HG02884 (cell line): Measurements from ENCODE around the gene NAALADL2.

Source experiments
- ATAC-seq: cut with Tn5 transposase; IDR thresholded peaks from one replicate; pipeline ENCODE4 v1.9.1; 2021; ENCODE audit warnings: mild to moderate bottlenecking, moderate library complexity; ENCODE audit not compliant: unreplicated experiment

Gene NAALADL2

DNA sequence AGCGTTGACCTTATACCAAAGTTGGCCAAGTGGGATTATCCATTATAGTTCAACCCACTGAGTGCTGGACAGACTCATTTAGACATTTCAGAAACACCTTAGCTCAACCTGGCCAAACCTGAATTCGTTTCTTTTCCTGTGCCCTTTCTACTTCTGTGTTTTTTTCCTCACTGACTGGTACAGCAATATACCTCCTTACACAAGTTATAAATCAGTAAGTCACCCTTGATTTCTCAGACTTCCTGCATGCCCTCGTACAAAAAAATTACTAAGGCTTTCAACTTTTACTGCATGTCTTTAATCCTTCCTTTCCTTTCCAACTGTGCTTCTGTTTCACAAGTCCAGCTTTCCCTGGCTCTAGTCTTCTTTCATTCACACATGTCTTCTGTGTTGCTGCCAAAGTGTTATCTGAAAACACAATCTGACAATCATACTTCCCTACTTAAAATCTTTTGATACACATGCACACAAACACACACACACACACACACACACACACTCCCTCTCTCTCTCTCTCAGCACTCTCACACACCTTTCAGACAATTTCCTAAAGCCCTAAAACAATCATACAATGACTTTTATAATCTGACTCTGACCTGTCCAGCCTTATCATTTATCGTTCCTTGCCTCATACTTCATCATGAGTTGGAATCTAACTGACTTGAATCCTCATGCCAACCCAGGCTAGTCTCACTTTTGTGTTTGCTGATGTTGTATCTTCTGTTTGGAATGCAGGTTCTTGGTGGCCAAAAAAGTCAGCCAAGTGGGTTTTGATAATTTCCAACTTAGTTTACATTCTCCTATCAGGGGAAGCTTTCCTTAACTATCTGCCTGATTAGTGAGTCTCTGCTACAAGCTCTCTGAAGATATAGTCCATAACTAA, 436.4 kb downstream of the NAALADL2 start:
- no peak for ATAC-seq

DNA sequence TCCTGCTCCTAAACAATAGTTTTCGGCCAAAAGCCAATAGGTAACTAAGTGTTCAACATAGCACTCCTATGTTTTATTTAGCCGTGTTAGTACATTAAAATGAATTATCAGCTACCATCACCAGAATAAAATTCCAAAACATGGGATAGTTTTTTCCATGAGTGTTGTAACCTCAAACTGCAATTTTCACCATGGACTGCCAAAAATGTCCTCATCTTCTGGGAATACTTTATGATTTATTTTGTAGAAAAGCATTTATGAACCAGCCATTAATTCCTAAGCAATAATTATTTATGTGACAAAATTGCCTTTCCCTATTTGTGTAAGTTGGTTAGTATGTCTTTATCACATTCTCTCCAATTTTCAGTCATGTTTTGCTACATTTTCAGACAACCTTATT, 438.1 kb downstream of the NAALADL2 start:
- no peak for ATAC-seq

DNA sequence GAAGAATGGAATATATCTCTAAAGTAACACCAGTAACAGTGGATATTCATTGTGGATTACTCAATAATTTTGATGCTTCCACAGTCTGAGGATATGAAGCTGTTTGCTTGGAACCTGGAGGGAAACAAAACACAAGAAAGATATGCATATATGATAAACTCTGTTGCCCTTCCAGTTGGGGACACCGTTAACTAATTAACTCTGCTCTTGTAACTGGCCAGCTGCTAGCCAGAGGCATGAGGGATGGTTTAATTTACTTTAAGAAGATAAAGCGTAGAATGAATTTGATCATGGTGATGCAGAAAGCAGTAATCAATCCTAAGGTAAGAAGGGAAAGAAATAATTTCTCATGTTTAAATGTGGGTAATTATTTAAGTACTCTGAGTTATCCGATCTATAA, 442.6 kb downstream of the NAALADL2 start:
- ATAC-seq = no peak

- no peak for ATAC-seq
Measured at GRCh38 chr3:175304404-175304803, 445.3 kb downstream of the NAALADL2 start.

GRCh38 chr3:175307642-175308041, 448.5 kb downstream of the NAALADL2 start:
- no peak for ATAC-seq

DNA sequence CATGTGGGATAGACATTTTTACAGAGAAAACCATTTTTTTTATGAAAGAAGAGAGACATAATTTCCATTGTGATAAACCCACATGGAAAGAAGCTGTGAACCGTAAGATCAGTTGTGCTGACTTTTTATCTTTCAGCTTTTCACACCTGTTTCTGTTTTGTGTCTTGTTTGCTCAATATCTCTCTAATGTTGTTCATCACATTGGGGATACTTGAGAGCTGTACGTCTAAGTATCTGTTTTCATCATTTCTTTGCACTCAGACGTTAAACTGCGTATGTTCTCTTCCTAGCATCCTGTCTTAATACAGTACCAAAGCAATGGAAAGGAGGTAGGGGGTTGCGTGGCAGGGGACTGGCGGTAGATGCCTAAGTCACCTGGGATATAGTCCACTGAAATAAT, 449.0 kb downstream of the NAALADL2 start:
- ATAC-seq = no peak

GRCh38 chr3:175310046-175310445, 450.9 kb downstream of the NAALADL2 start:
- ATAC-seq = no peak

GRCh38 chr3:175311404-175311803, 452.3 kb downstream of the NAALADL2 start:
- no peak for ATAC-seq

GRCh38 chr3:175311946-175312345, 452.8 kb downstream of the NAALADL2 start:
- ATAC-seq = no peak

- ATAC-seq = no peak
Measured at GRCh38 chr3:175312791-175313190, 453.7 kb downstream of the NAALADL2 start.

- ATAC-seq = no peak
Measured at GRCh38 chr3:175316799-175317198, 457.7 kb downstream of the NAALADL2 start.

DNA sequence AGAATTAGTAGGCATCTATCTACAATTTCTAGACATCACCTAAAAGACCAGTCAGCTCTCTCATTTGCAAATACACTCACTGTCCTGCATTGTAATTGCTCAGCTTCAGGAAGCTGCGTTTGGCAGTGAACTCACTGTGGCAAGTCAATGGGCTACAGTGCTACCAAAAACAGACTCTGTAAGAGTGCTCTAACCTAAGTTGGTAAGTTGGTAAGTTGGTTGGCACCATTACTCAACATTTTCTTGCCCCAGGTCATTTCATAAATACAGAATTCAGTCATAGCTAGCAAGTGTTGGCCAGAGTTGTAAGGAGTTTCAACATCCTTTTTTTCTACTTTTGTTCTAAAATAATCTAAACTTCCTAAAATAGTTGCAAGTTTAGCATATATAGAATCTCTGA, 466.3 kb downstream of the NAALADL2 start:
- no peak for ATAC-seq

- no peak for ATAC-seq
Measured at GRCh38 chr3:175326041-175326440, 466.9 kb downstream of the NAALADL2 start.

DNA sequence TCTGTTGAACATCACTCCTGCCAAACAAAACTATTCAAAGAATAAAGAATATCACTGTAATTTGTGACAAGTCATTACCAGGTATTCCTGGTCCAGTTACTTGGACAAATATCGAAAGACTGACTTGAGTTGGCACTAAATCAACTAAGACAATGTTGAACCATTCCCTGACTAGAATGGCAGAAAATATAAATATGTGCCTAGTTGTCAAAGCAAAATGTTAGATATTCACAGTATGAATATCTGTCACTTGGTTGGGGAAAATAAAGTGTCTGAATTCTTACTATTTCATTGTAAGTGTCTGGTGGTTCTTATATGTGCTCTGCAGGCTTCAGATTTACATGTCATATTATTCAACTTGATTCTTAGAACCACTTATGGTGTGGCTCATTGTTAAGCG, 470.2 kb downstream of the NAALADL2 start:
- no peak for ATAC-seq

GRCh38 chr3:175335229-175335628, 476.1 kb downstream of the NAALADL2 start:
- no peak for ATAC-seq

GRCh38 chr3:175336406-175337133, 477.4 kb downstream of the NAALADL2 start:
- no peak for ATAC-seq

- ATAC-seq = no peak
Measured at GRCh38 chr3:175337631-175338030, 478.5 kb downstream of the NAALADL2 start.

DNA sequence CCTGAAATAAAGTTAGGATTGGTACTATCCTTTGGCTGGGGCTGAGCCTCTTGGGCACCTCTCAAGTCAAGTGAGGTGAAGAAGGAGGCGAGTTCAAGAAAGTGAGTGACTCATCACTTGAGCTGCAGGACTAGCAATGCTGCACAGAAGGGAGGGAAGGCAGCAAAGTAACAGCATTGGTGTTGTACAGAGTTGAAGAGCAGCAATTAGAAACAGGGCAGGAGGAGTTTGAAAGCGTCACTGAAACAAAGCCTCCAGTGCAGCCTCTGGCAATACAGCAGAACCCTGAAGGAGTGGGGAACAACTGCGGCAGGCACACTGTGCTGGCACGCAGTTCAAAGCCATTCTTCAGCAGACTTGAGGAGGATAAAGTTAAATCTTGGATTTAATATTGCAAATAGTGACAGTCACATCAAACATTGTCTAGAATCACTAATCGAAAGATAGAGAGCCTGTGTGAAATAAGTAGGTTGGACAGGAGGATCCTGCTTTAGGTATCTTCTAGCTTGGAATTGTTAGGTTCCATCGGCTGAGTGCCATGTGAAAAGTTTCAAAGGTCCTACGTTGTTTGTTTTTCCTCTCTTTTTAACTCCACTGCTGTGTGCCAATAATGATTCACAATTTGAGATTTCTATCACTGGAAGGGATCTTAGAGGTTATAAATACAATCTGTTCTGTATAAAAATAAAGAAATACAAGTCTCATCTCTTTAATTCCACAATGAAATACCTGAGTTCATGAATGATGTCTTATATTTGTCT, 479.8 kb downstream of the NAALADL2 start:
- ATAC-seq = no peak

DNA sequence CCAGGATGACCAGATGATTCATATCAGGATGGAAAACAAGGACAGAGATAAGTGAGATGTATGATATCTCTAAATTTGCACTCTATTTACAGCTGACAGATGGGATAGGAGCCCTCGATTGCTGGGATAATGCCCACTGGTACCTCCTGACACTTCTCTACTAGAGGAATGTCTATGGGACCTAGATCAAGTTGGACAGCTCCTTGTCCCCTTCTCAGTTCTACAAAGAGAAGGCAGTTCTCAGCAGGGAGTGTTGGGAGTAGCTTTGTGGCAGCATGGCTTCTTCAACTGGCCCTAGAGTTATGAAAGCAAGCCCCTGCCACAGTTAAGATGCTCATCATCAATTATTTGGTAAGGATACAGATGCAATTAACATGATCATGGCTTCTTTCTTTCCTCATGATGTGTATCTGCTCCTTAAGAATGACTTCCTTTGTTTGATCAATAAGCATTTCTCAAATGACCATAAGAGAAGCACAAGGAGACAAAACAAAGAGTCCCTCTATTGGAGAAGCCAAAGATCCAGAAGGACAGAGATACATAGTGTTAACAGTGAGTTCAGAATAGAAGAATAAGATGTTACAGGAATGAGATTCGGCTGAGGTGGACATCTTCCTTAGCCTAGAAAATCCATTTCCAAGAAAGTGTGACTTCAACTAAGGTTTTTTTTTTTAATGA, 481.3 kb downstream of the NAALADL2 start:
- no peak for ATAC-seq

GRCh38 chr3:175342196-175342595, 483.1 kb downstream of the NAALADL2 start:
- no peak for ATAC-seq

GRCh38 chr3:175343946-175344345, 484.8 kb downstream of the NAALADL2 start:
- ATAC-seq = no peak
